Measurements from ENCODE around the gene DENND5A.

Gene DENND5A

DNA sequence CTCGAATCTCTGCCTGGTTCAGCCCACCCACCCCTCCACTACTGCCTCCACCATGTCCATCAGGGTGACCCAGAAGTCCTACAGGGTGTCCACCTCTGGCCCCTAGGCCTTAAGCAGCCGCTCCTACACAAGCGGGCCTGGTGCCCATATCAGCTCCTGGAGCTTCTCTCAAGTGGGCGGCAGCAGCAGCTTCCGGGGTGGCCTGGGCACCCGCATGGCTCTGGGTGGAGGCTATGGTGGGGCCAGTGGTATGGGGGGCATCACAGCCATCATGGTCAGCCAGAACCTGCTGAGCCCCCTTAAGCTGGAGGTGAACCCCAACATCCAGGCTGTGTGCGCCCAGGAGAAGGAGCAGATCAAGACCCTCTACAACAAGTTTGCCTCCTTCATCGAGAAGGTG, 170.7 kb downstream of the DENND5A start:
- DNase-seq, result no peak

DNA sequence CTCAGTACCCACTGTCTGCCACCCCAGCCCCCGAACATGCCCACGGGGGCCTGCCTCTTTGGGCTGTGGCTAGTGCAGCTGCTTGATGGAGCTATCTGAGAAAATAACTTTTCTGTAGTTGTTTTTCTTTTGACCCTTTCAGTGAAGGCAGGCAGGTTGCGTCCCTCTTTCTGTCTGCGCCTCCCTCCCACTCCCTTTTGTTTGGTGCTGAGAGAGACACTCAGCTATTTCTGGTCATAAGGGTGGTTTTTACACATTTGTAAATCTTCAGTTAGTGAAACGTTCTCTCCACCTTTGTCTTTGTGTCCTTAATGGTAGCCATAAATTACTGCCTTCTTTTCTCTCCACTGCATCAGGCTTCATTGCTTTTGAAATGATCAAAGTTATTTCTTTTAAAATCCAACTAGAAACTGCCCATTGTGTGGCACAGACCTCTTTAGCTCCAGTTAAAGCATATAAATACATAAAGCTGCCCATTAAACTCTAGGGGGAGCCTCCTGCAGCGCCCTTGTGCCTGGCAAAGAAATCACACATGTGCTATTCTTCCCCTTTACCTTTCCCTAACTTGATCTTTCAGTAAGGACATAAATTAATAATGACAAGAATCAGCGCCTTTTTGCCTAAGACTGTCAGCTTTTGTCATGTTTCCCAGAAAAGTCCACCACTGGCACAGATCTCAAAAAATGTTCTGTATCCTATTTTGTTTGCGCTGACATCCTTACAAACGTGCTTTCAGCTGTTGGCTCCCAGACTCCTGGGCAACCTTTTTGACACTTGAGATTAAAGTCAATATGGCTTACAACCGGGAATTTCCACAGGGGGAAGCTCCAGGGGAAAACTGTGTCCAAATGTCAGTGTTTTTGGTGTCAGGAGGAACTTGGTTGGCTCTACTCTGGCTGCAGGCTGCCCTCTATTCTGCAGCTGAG, 172.0 kb downstream of the DENND5A start:
- peak; percentile 15 for DNase-seq

DNA sequence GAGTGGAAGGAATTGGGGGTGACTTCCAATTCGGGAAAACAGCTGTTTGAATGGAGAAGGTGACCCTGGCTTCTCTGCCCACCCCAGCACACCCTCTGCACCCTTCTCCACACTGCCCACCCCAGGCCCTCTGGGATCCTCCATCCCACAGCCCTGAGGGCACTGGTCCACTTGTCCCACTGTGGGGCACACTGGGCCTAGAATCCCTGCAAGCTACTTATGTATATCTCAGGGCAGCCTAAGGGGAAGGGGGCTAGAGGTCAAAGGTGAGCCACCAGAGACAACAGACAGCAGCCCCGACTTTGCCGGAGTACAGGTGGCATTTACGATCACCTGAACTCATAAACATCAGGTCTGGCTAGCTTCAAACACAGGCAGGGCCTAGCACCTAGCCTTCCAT, 173.1 kb downstream of the DENND5A start:
- DNase-seq, result no peak

DNA sequence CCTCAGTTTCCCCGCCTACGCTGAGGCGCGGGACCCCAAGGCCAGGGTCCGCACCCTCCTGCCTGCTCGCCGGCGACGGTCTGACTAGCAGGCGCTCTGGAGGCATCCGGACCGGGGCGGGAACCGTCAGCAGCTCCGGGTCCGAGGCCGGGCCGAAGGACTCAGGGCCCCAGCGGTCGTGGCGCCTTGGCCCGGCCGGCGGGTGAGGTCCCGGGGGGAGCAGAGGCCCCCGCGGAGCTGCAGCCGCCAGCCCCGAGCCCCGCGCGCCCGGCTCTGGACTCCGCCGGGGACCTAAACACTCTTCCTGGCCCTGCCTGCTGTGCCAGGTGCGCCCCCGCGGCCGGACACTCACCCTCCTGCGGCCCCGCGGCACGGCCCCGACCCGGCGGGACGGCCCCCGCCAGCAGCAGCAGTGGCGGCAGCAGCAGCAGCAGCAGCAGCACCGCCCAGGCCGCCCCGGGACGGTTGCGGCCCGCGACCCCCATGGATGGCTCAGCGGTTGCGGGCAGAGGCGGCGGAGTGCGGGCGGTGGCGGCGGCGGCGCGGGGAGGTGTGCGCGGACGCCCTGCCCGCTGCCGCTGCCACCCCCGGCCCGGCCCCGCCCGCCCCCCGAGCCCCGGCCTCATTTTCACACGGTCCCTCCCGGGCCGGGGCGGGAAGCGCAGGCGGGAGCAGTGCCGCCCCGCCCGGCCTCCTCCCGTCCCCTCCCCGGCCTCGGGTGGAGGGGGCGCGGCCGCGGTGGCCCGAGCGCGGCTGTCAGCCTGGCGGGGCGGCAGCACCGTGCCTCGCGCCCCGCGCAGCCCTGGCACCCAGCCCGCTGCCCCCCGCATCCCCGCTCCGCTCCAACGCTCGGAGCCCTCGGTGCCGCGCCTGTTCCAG, 173.9 kb downstream of the DENND5A start, which contains the start of gene SCUBE2:
Gene SCUBE2 (minus strand): TSS at position 556 of the 879 bp plus-strand sequence. CDS start 71 bp downstream, at position 485.
- no peak for DNase-seq

DNA sequence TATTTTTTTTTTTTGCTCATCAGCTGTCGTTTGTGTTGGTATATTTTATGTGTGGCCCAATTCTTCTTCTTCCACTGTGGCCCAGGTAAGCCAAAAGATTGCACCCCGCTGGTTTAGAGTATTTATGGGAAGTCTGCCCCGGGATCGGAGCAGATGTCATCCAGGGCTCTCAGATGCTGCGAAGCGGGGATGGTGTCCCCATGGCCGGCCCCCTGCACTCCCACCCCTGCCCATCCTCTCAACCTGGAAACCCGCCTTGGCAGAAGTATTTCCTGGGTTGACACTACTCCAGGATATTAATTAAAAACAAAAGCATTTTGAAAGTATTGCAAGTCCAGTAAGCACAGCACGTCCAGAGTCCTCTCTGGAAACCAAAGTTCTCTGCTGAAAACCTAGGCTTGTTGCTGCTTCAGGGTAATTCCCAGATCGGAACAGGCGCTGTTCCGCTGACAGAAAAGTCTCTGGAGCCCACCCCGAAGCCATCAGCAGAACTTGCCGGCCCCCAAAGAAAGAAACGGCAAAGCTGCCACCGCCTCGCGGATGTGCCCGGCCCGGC, 174.6 kb downstream of the DENND5A start:
- DNase-seq, result no peak

DNA sequence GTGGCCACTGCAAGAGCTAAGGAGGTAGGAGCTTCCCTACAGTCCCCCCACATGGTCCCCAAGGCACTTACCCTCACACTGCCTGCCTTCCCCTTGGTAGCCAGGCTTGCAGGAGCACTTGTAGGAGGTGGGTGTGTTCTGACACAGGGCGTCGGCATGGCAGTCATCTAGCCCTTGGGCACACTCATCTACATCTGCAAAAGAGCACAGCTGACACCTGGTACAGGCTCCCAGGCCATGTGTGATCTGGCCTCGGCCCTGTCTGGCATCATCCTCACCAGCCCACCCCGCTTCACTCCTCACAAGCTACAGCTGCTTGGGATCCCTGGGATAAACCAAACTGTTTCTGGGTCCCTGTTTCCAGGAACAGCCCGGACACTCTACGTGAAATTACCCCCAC, 175.5 kb downstream of the DENND5A start:
- no peak for DNase-seq

DNA sequence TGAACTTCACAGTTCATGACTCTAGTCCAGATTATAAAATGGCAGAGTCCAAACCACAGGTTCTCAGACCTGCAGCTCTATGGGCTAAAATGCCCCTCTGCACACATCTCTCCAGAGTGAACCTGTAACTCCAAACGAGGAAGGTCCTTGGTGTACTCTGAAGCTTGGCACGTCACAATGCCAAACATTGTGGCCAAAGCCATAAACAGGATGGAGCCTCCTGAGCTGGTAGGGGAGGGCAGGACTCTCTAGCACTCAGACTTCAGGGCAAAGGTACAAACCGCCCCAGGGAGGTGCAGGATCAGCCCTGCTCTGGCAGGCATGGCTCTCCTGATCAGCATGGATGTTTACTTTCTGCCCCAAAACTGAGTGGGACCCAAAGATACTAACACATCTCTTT, 176.1 kb downstream of the DENND5A start:
- DNase-seq, result no peak
